ENCODE data around the gene RDH13. TPM values are rescaled to one million over a fixed set of nuclear protein-coding genes. Genes with fewer than 3 reads are reported as not detected.
"Not testable (repeated sequence)": the region's sequence is repeated elsewhere in the genome, so short reads cannot be mapped to it uniquely, and the experiment has no call there.

The RDH13 gene, protein sequence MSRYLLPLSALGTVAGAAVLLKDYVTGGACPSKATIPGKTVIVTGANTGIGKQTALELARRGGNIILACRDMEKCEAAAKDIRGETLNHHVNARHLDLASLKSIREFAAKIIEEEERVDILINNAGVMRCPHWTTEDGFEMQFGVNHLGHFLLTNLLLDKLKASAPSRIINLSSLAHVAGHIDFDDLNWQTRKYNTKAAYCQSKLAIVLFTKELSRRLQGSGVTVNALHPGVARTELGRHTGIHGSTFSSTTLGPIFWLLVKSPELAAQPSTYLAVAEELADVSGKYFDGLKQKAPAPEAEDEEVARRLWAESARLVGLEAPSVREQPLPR
- 10 to 100 TPM in 2 of 4 donors, 1 to 10 TPM in 2; 6.9 to 12.1 (median 9.9) TPM for total RNA-seq
- polyA plus RNA-seq, result 10 to 100 TPM in 2 of 3 donors, 1 to 10 TPM in 1; 9.6 to 41.0 (median 24.3) TPM

GRCh38 chr19:55062735-55063491, at the start of gene RDH13:
Gene RDH13 (minus strand): TSS chr19:55063148. CDS start chr19:55063032, 116 bp downstream.
- Histone ChIP-seq H3K4me3 (peak within 1 kb of the TSS; percentile 72 to 90 (median 85)), H3K36me3 (peaks cover 0 to 19% (median 7%) of the 10 kb centered on the region in 4 donors), H3K4me1 (peaks cover 0 to 12% (median 10%) of the 10 kb centered on the region in 4 donors), H3K27me3 (peaks cover 0 to 7% (median 0%) of the 10 kb centered on the region in 3 donors), H3K27ac (peak within 1 kb of the TSS; percentile 73 to 81 (median 76)), H3K9me3 (no peaks in the 10 kb centered on the region)
- intact Hi-C loops (cut with DNase I), result loop anchor here (10.0 kb wide), 1 partner anchor 612 kb away; the partner anchor contains the start of gene EPN1
- WGBS, 2 donors, result 1% methylated on average over 70 of the region's 70 CpGs
- TF ChIP-seq POLR2AphosphoS5 (IDR thresholded peaks at IDR 0.05), result peak; percentile 59 to 86 (median 70)
- no peak for TF ChIP-seq EP300 (IDR thresholded peaks at IDR 0.05)
- no peak for TF ChIP-seq CTCF (IDR thresholded peaks at IDR 0.05)
- TF ChIP-seq POLR2A (IDR thresholded peaks at IDR 0.05), result peak in 1 of 2 donors; percentile 16
- peak; percentile 98 for DNase-seq

GRCh38 chr19:55112246-55112776, 49.4 kb upstream of the RDH13 start:
- H3K27ac ChIP-seq, result peak overlapping the region; percentile 95 to 99 (median 98)
- peaks cover 0 to 70% (median 59%) of the 10 kb centered on the region in 4 donors for H3K4me1 ChIP-seq
- intact Hi-C loops (cut with DNase I), result loop anchor here (2.0 to 10.0 kb wide), 4 partner anchors 24 to 918 kb away; partner anchors contain the start of genes LENG9, TSEN34 and U2AF2
- peak overlapping the region in 1 of 4 donors; percentile 96 for H3K4me3 ChIP-seq
- peaks cover 0 to 29% (median 8%) of the 10 kb centered on the region in 4 donors for H3K36me3 ChIP-seq
- 94 to 96% methylated on average over 25 of the region's 25 CpGs for WGBS, 2 donors
- TF ChIP-seq CTCF (IDR thresholded peaks at IDR 0.05) (no peak), POLR2A (IDR thresholded peaks at IDR 0.05) (no peak), POLR2AphosphoS5 (IDR thresholded peaks at IDR 0.05) (no peak), EP300 (IDR thresholded peaks at IDR 0.05) (no peak)
- H3K9me3 ChIP-seq, result no peaks in the 10 kb centered on the region
- H3K27me3 ChIP-seq, result no peaks in the 10 kb centered on the region
- DNase-seq, result no peak

GRCh38 chr19:55111238-55111831, 48.4 kb upstream of the RDH13 start:
- Histone ChIP-seq H3K4me3 (no peak overlapping the region), H3K36me3 (peaks cover 0 to 38% (median 8%) of the 10 kb centered on the region in 4 donors), H3K27me3 (no peaks in the 10 kb centered on the region), H3K9me3 (no peaks in the 10 kb centered on the region), H3K4me1 (peaks cover 0 to 70% (median 57%) of the 10 kb centered on the region in 4 donors), H3K27ac (peak overlapping the region; percentile 95 to 99 (median 98))
- no peak for DNase-seq
- intact Hi-C loops (cut with DNase I), result loop anchor here (10.0 kb wide), 3 partner anchors 543 to 917 kb away; partner anchors contain the start of genes LENG9, TSEN34 and U2AF2
- WGBS, 2 donors, result 90 to 91% methylated on average over 21 of the region's 21 CpGs
- TF ChIP-seq POLR2AphosphoS5 (IDR thresholded peaks at IDR 0.05) (peak in 1 of 4 donors; percentile 17), POLR2A (IDR thresholded peaks at IDR 0.05) (no peak)

GRCh38 chr19:55109527-55110291, 46.8 kb upstream of the RDH13 start:
- Histone ChIP-seq H3K36me3 (peaks cover 0 to 42% (median 8%) of the 10 kb centered on the region in 4 donors), H3K27me3 (no peaks in the 10 kb centered on the region), H3K4me1 (peaks cover 0 to 56% (median 43%) of the 10 kb centered on the region in 4 donors), H3K27ac (peak overlapping the region in 3 of 4 donors; percentile 32 to 99 (median 99)), H3K9me3 (no peaks in the 10 kb centered on the region), H3K4me3 (no peak overlapping the region)
- no peak for TF ChIP-seq POLR2AphosphoS5 (IDR thresholded peaks at IDR 0.05)
- TF ChIP-seq POLR2A (IDR thresholded peaks at IDR 0.05), result no peak
- no peak for TF ChIP-seq EP300 (IDR thresholded peaks at IDR 0.05)
- no peak for TF ChIP-seq CTCF (IDR thresholded peaks at IDR 0.05)
- peak; percentile 63 for DNase-seq
- 89 to 91% methylated on average over 20 of the region's 20 CpGs for WGBS, 2 donors
- intact Hi-C loops (cut with DNase I), result loop anchor here (10.0 kb wide), 3 partner anchors 545 to 915 kb away; partner anchors contain the start of genes LENG9, TSEN34 and U2AF2

- DNase-seq; intact Hi-C loops (cut with DNase I); H3K27ac ChIP-seq; H3K4me3 ChIP-seq; H3K27me3 ChIP-seq; H3K9me3 ChIP-seq: not testable (repeated sequence)
- peaks cover 0 to 33% (median 19%) of the 10 kb centered on the region in 4 donors for H3K4me1 ChIP-seq
- peaks cover 6 to 54% (median 16%) of the 10 kb centered on the region in 4 donors for H3K36me3 ChIP-seq
- WGBS, 2 donors, result 99 to 100% methylated on average over 3 of the region's 3 CpGs
These were observed 44.3 kb upstream of the RDH13 start for GRCh38 chr19:55107252-55107651.
